Left ventricle myocardium inferior (tissue), 1 donor: ENCODE data around the gene FMN1. TPM values are rescaled to one million over a fixed set of nuclear protein-coding genes. Genes with fewer than 3 reads are reported as not detected.
"Not testable (repeated sequence)": the region's sequence is repeated elsewhere in the genome, so short reads cannot be mapped to it uniquely, and the experiment has no call there.

Source experiments
- DNase-seq: peaks from one replicate; pipeline ENCODE4 v3.0.0-alpha.2; 2020
- H3K27ac ChIP-seq: fragments of 200-600 bp; replicated peaks from 2 replicates; pipeline ENCODE4 v1.8.0; 2021
- H3K27me3 ChIP-seq: fragments of 200-600 bp; 2 replicates; pipeline ENCODE4 v1.8.0; 2021; ENCODE audit warnings: low read depth
- H3K36me3 ChIP-seq: fragments of 200-600 bp; 2 replicates; pipeline ENCODE4 v1.8.0; 2021
- H3K4me1 ChIP-seq: fragments of 200-600 bp; 2 replicates; pipeline ENCODE4 v1.8.0; 2021
- H3K4me3 ChIP-seq: fragments of 200-600 bp; 2 replicates; pipeline ENCODE4 v1.8.0; 2021; ENCODE audit warnings: mild to moderate bottlenecking, moderate library complexity
- H3K9me3 ChIP-seq: fragments of 200-600 bp; replicated peaks from 2 replicates; pipeline ENCODE4 v1.8.0; 2021
- intact Hi-C: fragments of 100-400 bp; cut with micrococcal nuclease; formaldehyde crosslinking; loops from one replicate; pipeline ENCODE4 v1.11.0; 2022
- total RNA-seq: library from RNA; stranded (reverse); fragmentation: NEBNext Ultra II Directional; extraction: Animal tissue kit (Norgen Biotek cat#: 25700); gene quantifications from one replicate; pipeline ENCODE4 v1.2.1, GENCODE V29; 2021
- TF ChIP-seq, protein P1 (sequence below): fragments of 200-600 bp; IDR thresholded peaks from 2 replicates; pipeline ENCODE4 v1.8.0; 2021; ENCODE audit warnings: antibody characterized with exemption, mild to moderate bottlenecking, borderline replicate concordance
- donor health status: DM: no; HTN: yes; CAD: no; lungs with severe emphysema.

FMN1 gene
- total RNA-seq, 1 donor from 2014 or later: 4.5 TPM

- no peaks in the 10 kb centered on the region for H3K4me1 ChIP-seq
- H3K4me3 ChIP-seq: no peak overlapping the region
- peaks cover 7% of the 10 kb centered on the region for H3K9me3 ChIP-seq
- TF ChIP-seq, protein P1, sequence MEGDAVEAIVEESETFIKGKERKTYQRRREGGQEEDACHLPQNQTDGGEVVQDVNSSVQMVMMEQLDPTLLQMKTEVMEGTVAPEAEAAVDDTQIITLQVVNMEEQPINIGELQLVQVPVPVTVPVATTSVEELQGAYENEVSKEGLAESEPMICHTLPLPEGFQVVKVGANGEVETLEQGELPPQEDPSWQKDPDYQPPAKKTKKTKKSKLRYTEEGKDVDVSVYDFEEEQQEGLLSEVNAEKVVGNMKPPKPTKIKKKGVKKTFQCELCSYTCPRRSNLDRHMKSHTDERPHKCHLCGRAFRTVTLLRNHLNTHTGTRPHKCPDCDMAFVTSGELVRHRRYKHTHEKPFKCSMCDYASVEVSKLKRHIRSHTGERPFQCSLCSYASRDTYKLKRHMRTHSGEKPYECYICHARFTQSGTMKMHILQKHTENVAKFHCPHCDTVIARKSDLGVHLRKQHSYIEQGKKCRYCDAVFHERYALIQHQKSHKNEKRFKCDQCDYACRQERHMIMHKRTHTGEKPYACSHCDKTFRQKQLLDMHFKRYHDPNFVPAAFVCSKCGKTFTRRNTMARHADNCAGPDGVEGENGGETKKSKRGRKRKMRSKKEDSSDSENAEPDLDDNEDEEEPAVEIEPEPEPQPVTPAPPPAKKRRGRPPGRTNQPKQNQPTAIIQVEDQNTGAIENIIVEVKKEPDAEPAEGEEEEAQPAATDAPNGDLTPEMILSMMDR: no peak
- intact Hi-C loops: no loop called here
- no peak overlapping the region for H3K27ac ChIP-seq
- no peak for DNase-seq
- no peaks in the 10 kb centered on the region for H3K36me3 ChIP-seq
- H3K27me3 ChIP-seq: no peaks in the 10 kb centered on the region
These were observed 241.0 kb downstream of the FMN1 start for GRCh38 chr15:32953533-32953910.

- Histone ChIP-seq H3K4me1 (no peaks in the 10 kb centered on the region), H3K27ac (no peak overlapping the region), H3K27me3 (no peaks in the 10 kb centered on the region), H3K36me3 (no peaks in the 10 kb centered on the region), H3K4me3 (no peak overlapping the region), H3K9me3 (peaks cover 7% of the 10 kb centered on the region)
- DNase-seq: no peak
- intact Hi-C loops: no loop called here
- TF ChIP-seq, protein P1: no peak
These were observed 241.5 kb downstream of the FMN1 start for GRCh38 chr15:32952901-32953532.

GRCh38 chr15:32951736-32952464 lies 242.6 kb downstream of the FMN1 start:
- no peak for DNase-seq
- H3K4me3 ChIP-seq: no peak overlapping the region
- intact Hi-C loops: no loop called here
- H3K27me3 ChIP-seq: no peaks in the 10 kb centered on the region
- no peak overlapping the region for H3K27ac ChIP-seq
- no peaks in the 10 kb centered on the region for H3K4me1 ChIP-seq
- TF ChIP-seq, protein P1: no peak
- no peaks in the 10 kb centered on the region for H3K36me3 ChIP-seq
- peaks cover 7% of the 10 kb centered on the region for H3K9me3 ChIP-seq

DNA sequence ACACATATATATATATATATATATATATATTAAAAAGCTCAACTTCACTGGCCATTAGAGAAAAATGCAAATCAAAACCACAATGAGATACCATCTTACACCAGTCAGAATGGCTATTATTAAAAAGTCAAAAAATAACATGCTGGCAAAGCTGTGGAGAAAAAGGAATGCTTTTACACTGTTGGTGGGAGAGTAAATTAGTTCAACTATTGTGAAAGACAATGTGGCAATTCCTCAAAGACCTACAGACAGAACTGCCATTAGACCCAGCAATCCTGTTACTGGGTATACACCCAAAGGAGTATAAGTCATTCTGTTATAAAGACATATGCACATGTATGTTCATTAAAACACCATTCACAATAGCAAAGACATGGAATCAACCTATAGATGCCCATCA lies 244.5 kb downstream of the FMN1 start:
- H3K4me3 ChIP-seq, intact Hi-C loops, H3K36me3 ChIP-seq, H3K27ac ChIP-seq, H3K9me3 ChIP-seq, H3K27me3 ChIP-seq, H3K4me1 ChIP-seq, DNase-seq: not testable (repeated sequence)

- intact Hi-C loops: no loop called here
- TF ChIP-seq, protein P1: no peak
- Histone ChIP-seq H3K4me1 (peaks cover 14% of the 10 kb centered on the region), H3K36me3 (no peaks in the 10 kb centered on the region), H3K27me3 (no peaks in the 10 kb centered on the region), H3K9me3 (peaks cover 7% of the 10 kb centered on the region), H3K27ac (no peak overlapping the region), H3K4me3 (no peak overlapping the region)
- DNase-seq: no peak
These were observed 248.3 kb downstream of the FMN1 start for GRCh38 chr15:32946210-32946609.

- TF ChIP-seq, protein P1: no peak
- H3K27ac ChIP-seq: no peak overlapping the region
- H3K9me3 ChIP-seq: peaks cover 4% of the 10 kb centered on the region
- no peak overlapping the region for H3K4me3 ChIP-seq
- DNase-seq: no peak
- H3K27me3 ChIP-seq: no peaks in the 10 kb centered on the region
- no peaks in the 10 kb centered on the region for H3K36me3 ChIP-seq
- peaks cover 14% of the 10 kb centered on the region for H3K4me1 ChIP-seq
- intact Hi-C loops: no loop called here
These were observed 250.1 kb downstream of the FMN1 start for GRCh38 chr15:32944431-32944830.
